ENCODE measurements around the gene ZNF155. TPM values are rescaled to one million over a fixed set of nuclear protein-coding genes. Genes with fewer than 3 reads are reported as not detected.

ZNF155 gene
- total RNA-seq, 1 donor from 2014 or later: 8.9 TPM

DNA sequence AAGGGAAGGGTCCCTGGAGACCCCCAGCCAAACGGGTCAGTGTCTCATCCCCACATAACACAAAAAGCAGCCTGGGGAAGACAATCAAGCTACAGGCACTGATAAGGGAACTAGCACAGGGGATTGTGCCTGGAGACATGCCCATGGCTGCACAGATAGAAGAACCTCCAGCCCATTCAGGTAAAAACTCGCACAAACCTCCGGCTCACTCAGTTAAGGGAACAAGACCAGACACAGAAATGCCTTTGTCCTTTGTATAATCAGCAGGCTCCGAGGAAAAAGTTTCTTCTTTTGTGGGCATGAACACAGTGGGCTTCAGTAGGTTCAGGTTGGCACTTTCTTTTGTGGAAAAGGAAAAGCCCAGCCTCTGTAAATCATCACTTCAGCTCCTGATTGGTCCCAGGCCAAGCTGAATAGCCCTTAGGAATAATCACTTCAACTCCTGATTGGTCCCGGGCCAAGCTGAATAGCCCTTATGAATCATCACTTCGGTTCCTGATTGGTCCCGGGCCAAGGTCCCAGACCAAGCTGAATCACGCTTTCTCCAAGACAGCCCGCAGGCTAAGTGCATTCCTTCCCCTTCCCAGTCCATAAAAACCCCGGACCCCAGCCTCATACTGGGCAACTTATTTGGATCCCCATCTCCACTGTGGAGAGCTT lies 13.8 kb downstream of the ZNF155 start:
- H3K27me3 ChIP-seq (ENCODE audit: low read depth): no peaks in the 10 kb centered on the region
- H3K4me3 ChIP-seq: no peak overlapping the region
- peaks cover 6% of the 10 kb centered on the region for H3K4me1 ChIP-seq
- H3K27ac ChIP-seq: no peak overlapping the region
- TF ChIP-seq, protein P1, sequence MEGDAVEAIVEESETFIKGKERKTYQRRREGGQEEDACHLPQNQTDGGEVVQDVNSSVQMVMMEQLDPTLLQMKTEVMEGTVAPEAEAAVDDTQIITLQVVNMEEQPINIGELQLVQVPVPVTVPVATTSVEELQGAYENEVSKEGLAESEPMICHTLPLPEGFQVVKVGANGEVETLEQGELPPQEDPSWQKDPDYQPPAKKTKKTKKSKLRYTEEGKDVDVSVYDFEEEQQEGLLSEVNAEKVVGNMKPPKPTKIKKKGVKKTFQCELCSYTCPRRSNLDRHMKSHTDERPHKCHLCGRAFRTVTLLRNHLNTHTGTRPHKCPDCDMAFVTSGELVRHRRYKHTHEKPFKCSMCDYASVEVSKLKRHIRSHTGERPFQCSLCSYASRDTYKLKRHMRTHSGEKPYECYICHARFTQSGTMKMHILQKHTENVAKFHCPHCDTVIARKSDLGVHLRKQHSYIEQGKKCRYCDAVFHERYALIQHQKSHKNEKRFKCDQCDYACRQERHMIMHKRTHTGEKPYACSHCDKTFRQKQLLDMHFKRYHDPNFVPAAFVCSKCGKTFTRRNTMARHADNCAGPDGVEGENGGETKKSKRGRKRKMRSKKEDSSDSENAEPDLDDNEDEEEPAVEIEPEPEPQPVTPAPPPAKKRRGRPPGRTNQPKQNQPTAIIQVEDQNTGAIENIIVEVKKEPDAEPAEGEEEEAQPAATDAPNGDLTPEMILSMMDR (IDR thresholded peaks at IDR 0.05): no peak
- ATAC-seq: no peak
- intact Hi-C loops (cut with DNase I): no loop called here
- peaks cover 34% of the 10 kb centered on the region for H3K9me3 ChIP-seq
- H3K36me3 ChIP-seq: peaks cover 43% of the 10 kb centered on the region
- no peak for DNase-seq

DNA sequence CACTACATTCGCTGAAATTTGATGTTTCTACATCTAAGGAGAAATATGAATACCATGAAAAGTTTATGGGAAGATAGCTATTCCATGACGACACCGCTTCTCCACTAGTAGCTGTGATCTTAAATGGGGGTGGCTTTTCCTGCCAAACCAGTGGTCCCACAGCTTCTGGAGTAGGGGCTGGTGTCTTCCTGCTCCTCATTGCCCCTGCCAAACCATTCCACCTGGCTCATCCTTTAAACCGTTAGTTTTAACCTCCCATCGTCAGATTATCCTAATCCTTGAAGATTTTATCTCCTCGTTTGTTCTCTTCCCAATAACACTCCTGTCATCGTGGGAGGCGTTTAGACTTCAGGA lies 18.2 kb downstream of the ZNF155 start:
- DNase-seq (no peak), ATAC-seq (no peak)
- H3K4me1 ChIP-seq: peaks cover 16% of the 10 kb centered on the region
- peak overlapping the region; percentile 85 for H3K4me3 ChIP-seq
- intact Hi-C loops (cut with DNase I): no loop called here
- H3K36me3 ChIP-seq: peaks cover 5% of the 10 kb centered on the region
- H3K27me3 ChIP-seq (ENCODE audit: low read depth): no peaks in the 10 kb centered on the region
- H3K27ac ChIP-seq: peak overlapping the region; percentile 78
- TF ChIP-seq, protein P1 (IDR thresholded peaks at IDR 0.05): no peak
- peaks cover 27% of the 10 kb centered on the region for H3K9me3 ChIP-seq

DNA sequence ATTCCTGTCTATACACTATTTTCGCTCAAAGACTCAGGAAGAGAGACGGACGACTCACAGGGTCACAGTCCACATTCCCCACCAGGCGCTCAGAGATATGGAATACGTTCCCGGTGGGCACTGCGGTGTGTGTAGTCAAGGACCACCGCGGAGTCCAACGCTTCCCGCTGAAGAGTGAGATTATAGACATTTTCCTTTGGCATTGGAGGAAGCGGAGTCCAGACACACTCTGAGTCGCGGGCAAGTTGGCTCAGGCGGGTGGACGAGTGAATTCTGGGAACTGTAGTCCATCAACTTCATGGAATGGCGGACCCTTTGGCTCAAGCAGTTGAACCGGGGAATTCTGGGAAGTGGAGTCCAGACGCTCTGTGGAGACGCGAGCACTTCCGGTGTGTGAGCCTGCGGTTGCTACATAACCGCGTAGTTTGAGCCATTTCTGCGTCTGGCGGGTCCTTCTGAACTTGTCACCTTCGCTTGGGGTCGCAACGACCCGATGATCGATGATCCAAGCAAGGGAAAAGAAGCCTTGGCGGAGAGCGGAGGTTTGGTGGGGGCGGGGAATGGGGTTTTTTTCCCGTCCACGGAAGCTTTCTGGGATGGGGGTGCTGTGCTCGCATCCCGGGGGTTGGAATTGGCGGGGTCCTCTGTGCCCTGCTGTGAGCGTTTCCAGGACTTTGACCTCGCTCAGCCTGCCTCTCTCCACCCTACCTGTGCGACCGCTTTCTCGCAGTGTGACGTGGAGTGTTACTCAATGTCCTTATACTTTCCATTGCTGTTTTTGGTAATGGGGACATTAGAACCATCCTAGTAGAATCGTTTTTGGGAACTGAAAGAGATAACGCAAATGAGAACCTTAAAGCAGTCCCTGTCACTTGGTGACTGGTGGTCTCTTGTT lies 18.8 kb downstream of the ZNF155 start, which contains the start of gene ZNF230:
Gene ZNF230 (plus strand): TSS at position 392 of the 895 bp plus-strand sequence. CDS start 4,122 bp downstream, outside the sequence.
- Histone ChIP-seq H3K9me3 (peaks cover 26% of the 10 kb centered on the region), H3K36me3 (peaks cover 6% of the 10 kb centered on the region), H3K4me3 (peak within 1 kb of the TSS; percentile 85), H3K27ac (peak within 1 kb of the TSS; percentile 78), H3K27me3 (ENCODE audit: low read depth) (no peaks in the 10 kb centered on the region), H3K4me1 (peaks cover 16% of the 10 kb centered on the region)
- TF ChIP-seq, protein P1 (IDR thresholded peaks at IDR 0.05): no peak
- DNase-seq: peak; percentile 92
- ATAC-seq: peak; percentile 100
- intact Hi-C loops (cut with DNase I): no loop called here

DNA sequence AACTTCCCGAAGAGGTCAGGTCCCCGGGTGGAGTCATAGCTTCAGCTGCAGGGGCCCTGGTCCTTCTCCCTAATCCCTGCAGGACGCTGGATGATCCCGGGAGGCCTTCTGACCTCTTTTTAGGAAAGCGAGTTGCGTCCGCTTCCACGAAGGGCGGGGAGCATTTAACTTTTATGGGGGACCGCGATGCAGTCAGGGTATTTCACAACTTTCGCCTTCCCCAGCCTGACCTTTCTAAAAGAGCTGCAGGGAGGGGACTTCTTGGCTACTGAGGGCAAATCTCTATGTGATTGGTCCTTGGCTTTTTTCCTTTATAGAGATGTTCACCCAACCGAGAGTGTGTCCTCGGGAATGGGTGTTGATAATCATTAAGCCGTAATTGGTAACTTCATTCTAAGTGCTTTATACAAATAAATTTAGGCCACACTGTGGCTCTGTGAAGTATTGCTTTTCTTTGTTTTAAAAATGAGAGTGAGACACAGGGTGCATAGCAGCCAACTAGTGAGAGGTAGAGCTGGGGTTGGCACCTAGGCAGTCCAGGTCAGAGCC lies 19.5 kb downstream of the ZNF155 start:
- TF ChIP-seq, protein P1 (IDR thresholded peaks at IDR 0.05): no peak
- peak; percentile 4 to 35 for ATAC-seq
- DNase-seq: peak; percentile 45

GRCh38 chr19:44005973-44006372 lies 22.0 kb downstream of the ZNF155 start:
- ATAC-seq (no peak), DNase-seq (no peak)
- no peak overlapping the region for H3K27ac ChIP-seq
- peaks cover 16% of the 10 kb centered on the region for H3K4me1 ChIP-seq
- intact Hi-C loops (cut with DNase I): no loop called here
- TF ChIP-seq, protein P1 (IDR thresholded peaks at IDR 0.05): no peak
- peaks cover 45% of the 10 kb centered on the region for H3K9me3 ChIP-seq
- no peaks in the 10 kb centered on the region for H3K27me3 ChIP-seq (ENCODE audit: low read depth)
- peaks cover 38% of the 10 kb centered on the region for H3K36me3 ChIP-seq
- H3K4me3 ChIP-seq: no peak overlapping the region

More for the DNA sequence above, 19.5 kb downstream of the ZNF155 start:
- Histone ChIP-seq H3K4me1 (peaks cover 16% of the 10 kb centered on the region), H3K27me3 (ENCODE audit: low read depth) (no peaks in the 10 kb centered on the region), H3K36me3 (peaks cover 13% of the 10 kb centered on the region), H3K4me3 (peak overlapping the region; percentile 85), H3K9me3 (peaks cover 26% of the 10 kb centered on the region), H3K27ac (peak overlapping the region; percentile 78)
- intact Hi-C loops (cut with DNase I): no loop called here
